ENCODE measurements around the gene SKIDA1. TPM values are rescaled to one million over a fixed set of nuclear protein-coding genes. Genes with fewer than 3 reads are reported as not detected.
A peak's percentile ranks its signal among the peaks of the same experiment; 100 is the strongest.

SKIDA1 gene
- polyA plus RNA-seq, 3 donors from 2014 or later = not detected

DNA sequence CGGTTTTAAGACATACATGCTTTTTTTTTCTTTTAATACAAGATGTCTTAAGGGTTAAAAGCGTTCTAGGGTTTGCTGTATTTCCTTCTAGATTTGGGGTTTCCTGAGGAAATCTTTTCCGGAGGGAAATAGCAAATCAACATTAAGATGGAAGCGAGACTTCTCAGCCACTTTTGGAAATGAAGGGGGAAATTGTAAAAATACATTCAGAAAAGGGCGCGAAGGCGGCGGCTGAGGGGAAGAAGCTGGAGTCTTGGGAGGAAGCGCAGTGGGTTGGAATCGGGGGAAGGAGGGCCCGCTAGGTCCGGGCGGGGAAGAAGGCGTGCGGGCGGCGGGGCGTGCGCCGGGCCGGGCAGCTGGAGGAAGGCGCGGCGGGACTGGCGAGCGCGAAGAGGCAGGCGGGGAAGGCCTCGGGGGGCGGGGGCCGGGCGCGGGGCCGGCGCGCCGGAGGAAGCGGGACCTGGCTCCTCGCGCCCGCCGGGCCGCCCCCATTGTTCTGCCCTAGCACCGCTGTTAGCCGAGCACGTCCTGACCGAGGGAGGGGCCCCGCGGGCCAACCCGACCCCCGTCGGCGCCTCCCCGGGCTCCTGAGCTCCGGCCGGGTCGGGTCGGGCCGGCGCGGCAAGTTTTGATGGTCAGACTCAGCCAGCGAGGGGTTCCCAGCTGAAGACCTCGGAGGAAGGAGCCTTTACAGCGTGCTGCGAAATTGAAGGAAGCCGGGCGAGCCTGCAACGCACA, 1.5 kb upstream of the SKIDA1 start:
- Mint-ChIP-seq H3K27ac (peak overlapping the region; percentile 63 to 96 (median 78)), H3K36me3 (peaks cover 0 to 6% (median 0%) of the 10 kb centered on the region in 3 donors), H3K4me1 (peaks cover 21 to 32% of the 10 kb centered on the region in 2 donors), H3K9me3 (peaks cover 0 to 7% (median 0%) of the 10 kb centered on the region in 6 donors), H3K27me3 (ENCODE audit: low read depth in 3 of 3) (peaks cover 38 to 56% (median 40%) of the 10 kb centered on the region in 3 donors), H3K4me3 (peak overlapping the region; percentile 89 to 97 (median 91))
- peak in 2 of 3 donors; percentile 33 to 41 for DNase-seq

DNA sequence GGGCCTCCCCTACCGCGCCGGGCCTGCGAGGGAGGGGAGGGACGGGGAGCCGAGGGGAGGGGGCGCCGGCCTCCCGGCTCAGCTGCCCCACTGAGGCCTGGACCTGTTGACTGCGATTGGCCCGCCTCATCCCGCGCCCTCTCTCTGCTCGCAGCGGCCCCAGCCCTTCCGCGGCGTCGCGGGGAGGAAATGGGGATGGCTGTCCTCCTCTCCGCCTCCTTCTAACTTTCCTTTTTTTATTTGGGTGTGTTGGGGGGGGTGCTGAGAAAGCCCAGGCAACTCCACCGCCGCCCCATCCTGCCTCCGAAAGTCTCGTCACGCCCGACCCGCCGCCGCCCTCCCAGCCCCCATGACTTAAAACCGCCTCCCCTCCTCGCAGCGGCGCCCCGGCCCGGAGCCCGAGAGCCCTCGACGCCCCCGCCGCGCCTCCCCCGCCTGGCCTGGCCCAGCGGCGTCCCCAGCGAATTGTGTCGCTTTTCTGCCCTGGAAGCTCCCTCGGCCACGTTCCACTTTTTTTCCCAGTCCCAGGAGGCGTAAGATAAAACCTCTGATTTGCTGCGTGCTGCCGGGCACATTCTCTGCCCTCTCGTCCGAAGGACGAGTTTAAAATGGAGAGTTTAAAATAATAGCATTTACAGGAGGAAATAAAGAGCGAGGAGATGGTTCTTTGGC, 842 bp upstream of the SKIDA1 start:
- Mint-ChIP-seq H3K9me3 (peaks cover 0 to 7% (median 0%) of the 10 kb centered on the region in 6 donors), H3K4me1 (peaks cover 21 to 32% of the 10 kb centered on the region in 2 donors), H3K4me3 (peak overlapping the region; percentile 89 to 97 (median 91)), H3K27ac (peak overlapping the region; percentile 74 to 96 (median 80)), H3K36me3 (peaks cover 0 to 6% (median 0%) of the 10 kb centered on the region in 3 donors), H3K27me3 (ENCODE audit: low read depth in 3 of 3) (peaks cover 38 to 56% (median 40%) of the 10 kb centered on the region in 3 donors)
- DNase-seq = peak; percentile 46 to 54 (median 48)

DNA sequence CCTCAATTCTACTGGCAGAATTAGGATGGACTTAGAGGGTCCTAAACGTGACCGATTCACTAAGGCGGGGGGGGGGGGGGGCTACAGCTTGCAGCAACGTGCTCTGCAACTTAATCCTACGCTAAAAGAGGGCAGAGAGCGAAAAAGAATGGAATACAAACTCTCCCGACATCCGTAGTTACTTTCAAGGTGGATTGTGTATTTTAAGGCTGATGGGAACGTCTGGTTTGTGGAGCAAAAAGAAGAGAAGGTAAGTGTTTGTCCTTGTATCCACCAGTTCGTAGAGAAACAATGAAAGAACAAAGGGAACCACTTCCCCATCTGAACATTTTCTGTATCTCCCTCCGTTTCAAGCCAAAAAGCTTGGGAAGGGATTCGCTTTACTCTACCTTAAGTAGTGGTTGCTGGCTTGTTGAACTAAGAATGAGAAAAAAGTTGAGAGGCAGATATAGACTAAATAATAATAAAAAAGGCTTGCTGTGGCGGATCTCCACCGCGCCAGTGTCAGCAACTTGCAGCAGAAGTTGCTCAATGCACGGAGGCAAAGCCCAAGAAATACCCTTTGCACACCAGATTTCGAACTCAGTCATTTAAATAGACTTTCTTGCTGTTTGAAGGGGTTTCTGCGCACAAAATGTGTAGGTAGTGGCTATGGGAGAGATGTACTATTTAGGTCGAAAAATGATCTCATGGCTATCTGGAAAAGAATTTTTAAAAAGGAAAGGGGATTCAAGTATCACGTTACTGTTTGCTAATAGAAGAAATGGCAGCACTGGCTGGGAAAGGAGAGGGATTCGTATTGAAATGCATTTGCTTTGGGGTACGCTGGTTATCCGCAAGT, 736 bp downstream of the SKIDA1 start:
- peaks cover 26 to 43% of the 10 kb centered on the region in 2 donors for H3K4me1 Mint-ChIP-seq
- peaks cover 45 to 69% (median 55%) of the 10 kb centered on the region in 3 donors for H3K27me3 Mint-ChIP-seq (ENCODE audit: low read depth in 3 of 3)
- peak overlapping the region; percentile 43 to 87 (median 77) for H3K27ac Mint-ChIP-seq
- no peak for DNase-seq
- H3K9me3 Mint-ChIP-seq = peaks cover 0 to 11% (median 0%) of the 10 kb centered on the region in 6 donors
- H3K36me3 Mint-ChIP-seq = peaks cover 0 to 6% (median 0%) of the 10 kb centered on the region in 3 donors
- peak overlapping the region; percentile 86 to 92 (median 89) for H3K4me3 Mint-ChIP-seq

DNA sequence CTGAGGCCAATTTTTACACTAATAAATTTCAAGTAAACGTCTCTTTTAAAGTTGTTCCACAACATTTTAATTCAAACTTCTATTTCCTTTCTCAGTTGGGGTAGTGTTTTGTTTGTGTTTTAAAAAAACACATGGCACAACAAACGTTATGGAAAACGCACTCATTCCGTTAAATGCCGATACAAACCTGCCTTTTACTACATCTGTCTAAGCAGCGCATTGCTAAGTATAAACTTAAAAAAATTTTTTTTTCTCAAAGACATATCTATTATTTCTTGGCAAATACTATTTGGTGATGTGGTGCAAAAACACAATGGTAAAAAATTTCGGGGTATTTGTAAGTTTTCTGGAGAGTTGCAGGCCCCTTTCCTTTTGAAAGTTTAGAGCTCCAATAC, 1.4 kb downstream of the SKIDA1 start:
- Mint-ChIP-seq H3K4me1 (peaks cover 32 to 49% of the 10 kb centered on the region in 2 donors), H3K36me3 (peaks cover 0 to 6% (median 0%) of the 10 kb centered on the region in 3 donors), H3K27ac (no peak overlapping the region), H3K27me3 (ENCODE audit: low read depth in 3 of 3) (peaks cover 48 to 69% (median 61%) of the 10 kb centered on the region in 3 donors), H3K4me3 (no peak overlapping the region), H3K9me3 (peaks cover 0 to 12% (median 0%) of the 10 kb centered on the region in 6 donors)
- no peak for DNase-seq

DNA sequence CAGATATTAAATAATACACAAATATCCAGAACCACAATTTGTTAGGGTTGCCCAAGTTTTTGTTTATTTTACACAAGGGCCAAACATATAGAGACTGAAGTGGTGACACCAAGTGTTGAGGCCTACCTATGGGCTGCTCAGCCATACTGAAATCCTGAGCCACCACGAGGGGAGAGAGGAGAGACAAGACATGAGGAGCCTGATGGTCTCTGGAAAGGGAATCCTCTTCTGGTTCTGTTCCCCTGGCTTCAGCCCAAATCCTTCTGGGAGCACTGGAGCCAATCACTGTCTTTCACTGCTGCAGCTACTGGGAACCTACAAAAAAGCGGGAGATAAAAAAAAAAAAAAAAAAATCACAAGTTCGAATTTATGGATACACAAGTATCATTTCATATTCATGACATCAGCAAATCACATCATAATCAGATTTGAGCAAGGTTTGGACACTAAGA, 1.9 kb downstream of the SKIDA1 start:
- H3K9me3 Mint-ChIP-seq = peaks cover 0 to 12% (median 0%) of the 10 kb centered on the region in 6 donors
- peaks cover 36 to 55% of the 10 kb centered on the region in 2 donors for H3K4me1 Mint-ChIP-seq
- peaks cover 0 to 6% (median 0%) of the 10 kb centered on the region in 3 donors for H3K36me3 Mint-ChIP-seq
- H3K27ac Mint-ChIP-seq = no peak overlapping the region
- peak overlapping the region in 2 of 5 donors; percentile 1 to 5 for H3K4me3 Mint-ChIP-seq
- DNase-seq = no peak
- peaks cover 53 to 70% (median 66%) of the 10 kb centered on the region in 3 donors for H3K27me3 Mint-ChIP-seq (ENCODE audit: low read depth in 3 of 3)

DNA sequence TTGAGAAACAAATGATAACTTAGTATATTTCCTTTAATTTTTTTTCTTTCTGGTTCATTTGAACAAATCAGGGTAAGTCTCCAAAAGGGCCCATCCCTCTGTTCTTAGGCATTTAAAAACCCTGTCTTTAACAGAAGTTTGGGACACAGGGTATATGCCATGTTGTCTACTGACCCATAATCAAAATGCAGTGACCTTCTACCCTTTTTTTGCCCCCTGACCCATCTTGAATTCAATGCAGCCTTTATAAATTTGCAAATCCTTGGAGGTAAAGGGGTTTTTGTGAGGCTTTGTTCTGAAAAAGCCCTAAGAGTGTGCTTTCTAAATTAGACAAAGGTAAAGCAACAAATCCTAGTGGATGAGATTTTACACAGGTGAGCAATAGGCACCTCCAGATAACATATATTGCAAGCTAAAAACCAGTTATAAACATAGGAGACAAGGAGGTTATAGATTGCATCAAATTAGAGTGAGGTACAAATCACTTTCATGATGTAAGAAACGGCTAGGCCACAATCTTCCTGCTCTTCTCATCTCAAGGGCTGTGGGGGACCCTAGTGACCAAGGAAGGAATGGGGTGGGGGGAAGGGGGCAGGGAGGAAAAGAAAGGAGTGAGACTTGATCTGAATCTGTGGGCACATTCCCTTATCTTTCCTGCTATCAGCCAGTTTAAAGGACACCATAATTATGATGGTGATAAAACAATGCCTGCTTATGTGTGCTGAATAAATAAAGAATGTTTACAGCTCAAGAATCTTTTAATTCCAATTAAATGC, 2.7 kb downstream of the SKIDA1 start:
- Mint-ChIP-seq H3K36me3 (peaks cover 0 to 6% (median 0%) of the 10 kb centered on the region in 3 donors), H3K4me3 (no peak overlapping the region), H3K4me1 (peaks cover 41 to 59% of the 10 kb centered on the region in 2 donors), H3K9me3 (peaks cover 0 to 12% (median 0%) of the 10 kb centered on the region in 6 donors), H3K27ac (no peak overlapping the region), H3K27me3 (ENCODE audit: low read depth in 3 of 3) (peaks cover 54 to 70% (median 66%) of the 10 kb centered on the region in 3 donors)
- no peak for DNase-seq

DNA sequence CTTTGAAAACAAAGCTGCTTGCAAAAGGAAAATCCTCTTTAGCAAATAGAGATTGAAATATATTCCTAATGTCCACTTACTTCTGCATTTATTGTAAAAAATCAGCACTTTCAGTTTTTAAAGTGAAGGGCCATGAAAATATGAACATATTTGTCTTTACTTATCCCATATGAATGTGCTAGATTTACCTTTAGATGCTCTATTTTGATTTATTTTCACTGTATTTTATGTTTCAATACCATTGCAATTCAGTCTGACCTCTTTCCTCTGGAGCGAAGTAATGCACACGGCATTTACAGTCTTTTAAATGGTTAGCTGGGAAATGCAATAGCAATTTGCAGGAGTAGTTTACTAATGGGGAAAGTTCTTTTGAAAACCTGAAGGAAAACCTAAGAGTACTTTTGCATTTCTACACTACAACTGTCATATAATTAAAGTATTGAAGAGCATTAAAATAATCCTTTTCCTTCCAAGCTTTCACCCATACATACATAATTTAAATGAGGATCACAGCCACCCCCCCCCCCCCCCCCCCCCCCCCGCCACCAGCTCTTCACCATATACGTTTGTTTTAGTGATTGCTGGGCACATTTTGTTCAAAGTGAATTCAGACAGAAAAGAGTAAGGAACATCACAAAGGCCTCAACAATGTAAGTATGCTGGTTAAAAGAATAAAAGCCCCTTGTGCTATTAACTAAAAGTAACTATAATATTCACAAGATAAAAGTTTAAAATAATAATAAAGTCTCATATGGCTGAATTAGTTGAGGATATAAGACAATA, 3.5 kb downstream of the SKIDA1 start:
- no peak overlapping the region for H3K27ac Mint-ChIP-seq

DNA sequence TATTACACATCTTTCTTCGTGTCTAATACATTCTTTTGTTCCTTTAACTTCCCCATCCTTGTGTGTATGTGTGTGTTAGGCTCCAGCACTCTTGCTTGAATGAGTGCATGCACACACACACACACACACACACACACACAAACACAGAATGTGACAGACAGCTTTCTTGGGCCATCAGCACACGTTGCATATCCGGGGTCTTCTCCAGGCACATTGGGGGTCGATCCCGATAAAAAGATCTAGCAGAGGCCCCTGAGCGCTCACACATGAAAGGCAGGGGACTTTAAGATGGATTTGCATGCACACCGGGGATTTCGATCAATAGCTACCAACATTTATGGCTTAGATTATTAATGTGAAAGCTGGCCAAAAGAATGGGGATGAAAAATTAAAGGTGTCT, 4.5 kb downstream of the SKIDA1 start:
- peaks cover 54 to 67% (median 66%) of the 10 kb centered on the region in 3 donors for H3K27me3 Mint-ChIP-seq (ENCODE audit: low read depth in 3 of 3)
- DNase-seq = no peak
- peaks cover 0 to 6% (median 0%) of the 10 kb centered on the region in 3 donors for H3K36me3 Mint-ChIP-seq
- peak overlapping the region in 1 of 5 donors; percentile 87 for H3K4me3 Mint-ChIP-seq
- H3K27ac Mint-ChIP-seq = no peak overlapping the region
- peaks cover 0 to 10% (median 0%) of the 10 kb centered on the region in 6 donors for H3K9me3 Mint-ChIP-seq
- peaks cover 44 to 53% of the 10 kb centered on the region in 2 donors for H3K4me1 Mint-ChIP-seq

More for the DNA sequence above, 3.5 kb downstream of the SKIDA1 start:
- Mint-ChIP-seq H3K4me3 (no peak overlapping the region), H3K9me3 (peaks cover 0 to 12% (median 0%) of the 10 kb centered on the region in 6 donors), H3K27me3 (ENCODE audit: low read depth in 3 of 3) (peaks cover 55 to 68% (median 67%) of the 10 kb centered on the region in 3 donors), H3K4me1 (peaks cover 45 to 58% of the 10 kb centered on the region in 2 donors), H3K36me3 (peaks cover 0 to 6% (median 0%) of the 10 kb centered on the region in 3 donors)
- DNase-seq = no peak

DNA sequence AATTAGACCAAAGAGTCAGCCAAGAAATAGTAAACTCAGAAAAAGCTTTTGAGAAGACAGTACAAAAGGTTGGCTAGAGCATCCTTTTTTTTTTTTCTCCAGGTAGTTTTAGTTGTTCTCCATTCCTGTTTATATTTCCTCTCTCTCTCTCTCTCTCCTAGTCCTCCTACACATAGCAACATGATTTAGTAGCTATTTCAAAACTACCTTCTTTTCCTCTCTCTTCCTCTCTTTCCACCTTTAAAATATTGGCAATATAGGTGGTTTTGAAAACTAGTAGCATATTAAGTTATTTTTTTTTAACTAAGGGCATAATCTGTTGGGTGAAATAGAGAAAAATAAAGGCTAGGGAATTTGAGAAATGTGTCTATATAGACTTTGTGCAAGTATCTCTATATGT, 5.0 kb downstream of the SKIDA1 start:
- H3K4me3 Mint-ChIP-seq = peak overlapping the region; percentile 2 to 87 (median 23)
- peaks cover 54 to 68% (median 67%) of the 10 kb centered on the region in 3 donors for H3K27me3 Mint-ChIP-seq (ENCODE audit: low read depth in 3 of 3)
- peaks cover 0 to 10% (median 0%) of the 10 kb centered on the region in 6 donors for H3K9me3 Mint-ChIP-seq
- H3K27ac Mint-ChIP-seq = peak overlapping the region in 1 of 6 donors; percentile 80
- DNase-seq = no peak
- peaks cover 44 to 55% of the 10 kb centered on the region in 2 donors for H3K4me1 Mint-ChIP-seq
- H3K36me3 Mint-ChIP-seq = peaks cover 0 to 6% (median 0%) of the 10 kb centered on the region in 3 donors

DNA sequence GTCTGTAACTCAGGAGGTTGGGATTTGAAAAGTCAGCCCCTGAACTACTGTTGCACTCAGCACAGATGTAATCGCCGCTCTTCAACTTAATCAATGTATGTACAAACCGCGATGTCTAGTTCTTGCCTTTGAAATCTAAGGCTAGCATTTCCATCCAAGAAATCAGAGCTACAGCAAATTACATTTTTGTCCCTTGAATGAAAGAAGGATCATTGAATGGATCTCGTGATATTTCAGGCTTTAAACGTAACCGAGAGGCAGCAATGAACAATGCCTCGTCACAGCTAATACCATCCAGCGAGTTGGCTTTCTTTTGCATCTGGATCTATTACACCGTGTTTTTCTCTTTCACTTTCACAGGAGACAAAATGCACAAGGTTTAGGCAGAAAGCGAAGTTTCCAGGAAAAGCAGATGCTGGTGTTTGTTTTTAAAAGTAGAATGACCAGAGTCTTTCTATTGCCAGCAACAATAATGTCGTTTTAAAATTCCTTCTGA, 5.5 kb downstream of the SKIDA1 start:
- Mint-ChIP-seq H3K4me3 (peak overlapping the region; percentile 21 to 87 (median 63)), H3K27ac (peak overlapping the region in 1 of 6 donors; percentile 80), H3K9me3 (peaks cover 0 to 9% (median 0%) of the 10 kb centered on the region in 6 donors), H3K36me3 (peaks cover 0 to 6% (median 0%) of the 10 kb centered on the region in 3 donors), H3K27me3 (ENCODE audit: low read depth in 3 of 3) (peaks cover 52 to 65% (median 63%) of the 10 kb centered on the region in 3 donors), H3K4me1 (peaks cover 39 to 50% of the 10 kb centered on the region in 2 donors)
- peak in 2 of 3 donors; percentile 21 to 24 for DNase-seq

DNA sequence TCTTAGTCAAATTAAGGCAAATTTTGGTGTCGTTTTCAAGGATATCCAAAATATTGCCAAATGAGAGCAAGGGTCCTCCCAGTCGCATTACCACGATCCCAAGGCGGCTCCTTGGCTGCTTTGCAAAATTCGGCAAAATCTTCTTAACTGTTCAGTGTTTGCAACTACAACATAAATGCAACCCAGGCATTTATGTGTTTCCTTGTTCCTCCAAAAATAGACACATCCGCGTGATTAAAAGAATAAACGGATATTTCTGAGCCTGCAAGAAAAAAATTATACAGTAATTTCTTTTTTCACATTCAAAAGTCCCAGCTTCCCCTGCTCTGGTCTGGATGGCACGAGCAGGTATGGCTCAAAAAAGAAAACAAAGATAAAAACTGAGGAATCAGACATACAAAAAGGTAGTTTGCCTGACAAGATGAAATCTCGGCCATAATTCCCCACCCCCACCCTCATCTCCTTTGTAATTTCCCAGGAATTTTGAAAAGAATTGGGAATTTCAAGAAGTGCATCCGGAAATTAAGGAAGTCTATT, 6.0 kb downstream of the SKIDA1 start:
- peaks cover 34 to 45% of the 10 kb centered on the region in 2 donors for H3K4me1 Mint-ChIP-seq
- H3K27me3 Mint-ChIP-seq (ENCODE audit: low read depth in 3 of 3) = peaks cover 48 to 64% (median 60%) of the 10 kb centered on the region in 3 donors
- H3K9me3 Mint-ChIP-seq = peaks cover 0 to 8% (median 0%) of the 10 kb centered on the region in 6 donors
- H3K27ac Mint-ChIP-seq = peak overlapping the region in 1 of 6 donors; percentile 80
- peak overlapping the region in 3 of 5 donors; percentile 17 to 87 (median 76) for H3K4me3 Mint-ChIP-seq
- DNase-seq = no peak
- peaks cover 0 to 6% (median 0%) of the 10 kb centered on the region in 3 donors for H3K36me3 Mint-ChIP-seq
